Measurements from ENCODE around the gene ADD3.

- TF ChIP-seq ZBTB3 (CRISPR knock-in tag; IDR thresholded peaks at IDR 0.05; ENCODE audit: borderline replicate concordance, low read depth) (no peak), CTCF (CRISPR knock-in tag; IDR thresholded peaks at IDR 0.05) (no peak), ZNF879 (CRISPR knock-in tag; IDR thresholded peaks at IDR 0.05) (no peak), ZMYM3 (CRISPR knock-in tag; IDR thresholded peaks at IDR 0.05) (no peak), ATF5 (CRISPR knock-in tag; IDR thresholded peaks at IDR 0.05; ENCODE audit: low read depth) (no peak), ZNF17 (CRISPR knock-in tag; IDR thresholded peaks at IDR 0.05) (no peak), EED (CRISPR knock-in tag; IDR thresholded peaks at IDR 0.05) (no peak), SP1 (IDR thresholded peaks at IDR 0.05) (no peak), SP1 (CRISPR knock-in tag; IDR thresholded peaks at IDR 0.05) (no peak)
These were observed 9.3 kb downstream of the ADD3 start for GRCh38 chr10:110017052-110017451.

Data from HepG2 (cell line).